ENCODE results near the gene RHCG. TPM values are rescaled to one million over a fixed set of nuclear protein-coding genes. Genes with fewer than 3 reads are reported as not detected.

RHCG gene
- total RNA-seq, 4 donors from 2014 or later = 2,342 to 7,076 (median 3,336) TPM

- H3K27me3 ChIP-seq = peaks cover 0 to 100% (median 0%) of the 10 kb centered on the region in 4 donors
- H3K36me3 ChIP-seq = no peaks in the 10 kb centered on the region
- no peaks in the 10 kb centered on the region for H3K4me1 ChIP-seq
- DNase-seq = no peak
- H3K27ac ChIP-seq = no peak overlapping the region
- H3K9me3 ChIP-seq = no peaks in the 10 kb centered on the region
- WGBS, 2 donors = 18 to 58% methylated on average over 2 to 3 of the region's 3 CpGs
- H3K4me3 ChIP-seq = no peak overlapping the region
- intact Hi-C loops (cut with DNase I) = no loop called here
- TF ChIP-seq, protein P1, sequence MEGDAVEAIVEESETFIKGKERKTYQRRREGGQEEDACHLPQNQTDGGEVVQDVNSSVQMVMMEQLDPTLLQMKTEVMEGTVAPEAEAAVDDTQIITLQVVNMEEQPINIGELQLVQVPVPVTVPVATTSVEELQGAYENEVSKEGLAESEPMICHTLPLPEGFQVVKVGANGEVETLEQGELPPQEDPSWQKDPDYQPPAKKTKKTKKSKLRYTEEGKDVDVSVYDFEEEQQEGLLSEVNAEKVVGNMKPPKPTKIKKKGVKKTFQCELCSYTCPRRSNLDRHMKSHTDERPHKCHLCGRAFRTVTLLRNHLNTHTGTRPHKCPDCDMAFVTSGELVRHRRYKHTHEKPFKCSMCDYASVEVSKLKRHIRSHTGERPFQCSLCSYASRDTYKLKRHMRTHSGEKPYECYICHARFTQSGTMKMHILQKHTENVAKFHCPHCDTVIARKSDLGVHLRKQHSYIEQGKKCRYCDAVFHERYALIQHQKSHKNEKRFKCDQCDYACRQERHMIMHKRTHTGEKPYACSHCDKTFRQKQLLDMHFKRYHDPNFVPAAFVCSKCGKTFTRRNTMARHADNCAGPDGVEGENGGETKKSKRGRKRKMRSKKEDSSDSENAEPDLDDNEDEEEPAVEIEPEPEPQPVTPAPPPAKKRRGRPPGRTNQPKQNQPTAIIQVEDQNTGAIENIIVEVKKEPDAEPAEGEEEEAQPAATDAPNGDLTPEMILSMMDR (IDR thresholded peaks at IDR 0.05) = no peak
- no peak for TF ChIP-seq POLR2A (IDR thresholded peaks at IDR 0.05)
Measured at GRCh38 chr15:89441295-89441812, 55.0 kb downstream of the RHCG start.

GRCh38 chr15:89439764-89440163, 56.6 kb downstream of the RHCG start:
- Histone ChIP-seq H3K9me3 (no peaks in the 10 kb centered on the region), H3K4me3 (no peak overlapping the region), H3K27me3 (peaks cover 0 to 100% (median 0%) of the 10 kb centered on the region in 4 donors), H3K4me1 (no peaks in the 10 kb centered on the region), H3K36me3 (no peaks in the 10 kb centered on the region), H3K27ac (no peak overlapping the region)
- 73 to 76% methylated on average over 6 to 9 of the region's 9 CpGs for WGBS, 2 donors
- intact Hi-C loops (cut with DNase I) = loop anchor here (10.0 kb wide), 1 partner anchor 235 kb away; no protein-coding TSS in a partner anchor
- no peak for TF ChIP-seq POLR2A (IDR thresholded peaks at IDR 0.05)
- TF ChIP-seq, protein P1 (IDR thresholded peaks at IDR 0.05) = no peak
- DNase-seq = no peak

GRCh38 chr15:89436560-89437311, 59.6 kb downstream of the RHCG start:
- no peak for DNase-seq
- Histone ChIP-seq H3K9me3 (no peaks in the 10 kb centered on the region), H3K4me3 (no peak overlapping the region), H3K4me1 (no peaks in the 10 kb centered on the region), H3K27me3 (peaks cover 0 to 99% (median 0%) of the 10 kb centered on the region in 4 donors), H3K27ac (no peak overlapping the region), H3K36me3 (no peaks in the 10 kb centered on the region)
- TF ChIP-seq, protein P1 (IDR thresholded peaks at IDR 0.05) = no peak
- no peak for TF ChIP-seq POLR2A (IDR thresholded peaks at IDR 0.05)
- WGBS, 2 donors = 34 to 39% methylated on average over 4 to 7 of the region's 7 CpGs
- intact Hi-C loops (cut with DNase I) = loop anchor here (10.0 kb wide), 1 partner anchor 232 kb away; no protein-coding TSS in a partner anchor

DNA sequence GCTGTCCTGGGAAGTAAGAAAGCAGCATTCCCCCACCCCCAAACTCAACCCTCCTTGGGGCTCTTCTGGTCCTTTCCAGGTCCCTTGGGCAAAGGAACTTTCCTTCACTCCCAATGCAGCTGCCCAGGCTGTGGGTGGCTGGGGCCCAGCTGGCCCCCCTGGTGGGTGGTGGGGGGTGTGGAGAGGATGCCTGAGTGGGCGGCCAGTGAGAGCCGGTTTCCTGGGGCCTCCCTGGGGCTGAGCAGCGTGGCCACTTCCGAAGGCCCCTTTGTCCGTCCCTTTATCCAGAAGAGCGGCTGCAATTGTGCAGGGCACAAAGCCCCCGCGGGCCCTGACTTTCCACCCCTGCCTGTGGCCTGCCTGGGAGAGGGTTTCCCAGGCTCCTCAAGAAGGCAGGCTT, 61.0 kb downstream of the RHCG start:
- no peak for DNase-seq
- Histone ChIP-seq H3K27me3 (peaks cover 0 to 95% (median 0%) of the 10 kb centered on the region in 4 donors), H3K4me1 (peaks cover 0 to 9% (median 2%) of the 10 kb centered on the region in 3 donors), H3K9me3 (no peaks in the 10 kb centered on the region), H3K27ac (no peak overlapping the region), H3K36me3 (no peaks in the 10 kb centered on the region), H3K4me3 (no peak overlapping the region)
- 95% methylated on average over 3 of the region's 8 CpGs; no CpG with 5 or more reads in 1 of the 2 donors for WGBS, 2 donors
- intact Hi-C loops (cut with DNase I) = loop anchor here (10.0 kb wide), 1 partner anchor 231 kb away; no protein-coding TSS in a partner anchor
- no peak for TF ChIP-seq POLR2A (IDR thresholded peaks at IDR 0.05)
- TF ChIP-seq, protein P1 (IDR thresholded peaks at IDR 0.05) = no peak

DNA sequence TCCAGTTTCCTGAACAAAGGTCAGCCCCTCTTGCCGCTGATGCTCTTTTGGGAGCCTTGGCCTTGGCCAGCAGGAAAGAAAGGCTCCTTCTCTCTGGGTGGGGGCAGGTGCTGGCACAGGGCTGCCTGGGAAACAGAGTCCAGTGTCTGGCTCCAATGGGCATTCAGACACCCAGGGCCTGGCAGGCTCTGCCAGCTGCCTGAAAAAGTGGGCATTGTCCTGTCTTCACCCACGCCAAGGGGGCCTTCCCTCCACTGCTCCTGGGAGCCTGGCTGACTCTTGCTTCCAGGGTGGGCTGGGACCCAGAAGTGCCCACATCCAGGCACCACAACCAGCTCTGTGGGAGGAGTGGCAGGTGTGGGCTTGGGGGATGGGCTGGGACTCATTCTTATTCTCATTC, 62.7 kb downstream of the RHCG start:
- Histone ChIP-seq H3K4me3 (no peak overlapping the region), H3K27me3 (peaks cover 0 to 95% (median 0%) of the 10 kb centered on the region in 4 donors), H3K9me3 (no peaks in the 10 kb centered on the region), H3K36me3 (no peaks in the 10 kb centered on the region), H3K27ac (no peak overlapping the region), H3K4me1 (peaks cover 0 to 14% (median 7%) of the 10 kb centered on the region in 3 donors)
- no peak for DNase-seq
- intact Hi-C loops (cut with DNase I) = loop anchor here (10.0 kb wide), 1 partner anchor 229 kb away; no protein-coding TSS in a partner anchor
- 57 to 100% methylated on average over 1 of the region's 2 CpGs for WGBS, 2 donors
- TF ChIP-seq POLR2A (IDR thresholded peaks at IDR 0.05) = no peak
- TF ChIP-seq, protein P1 (IDR thresholded peaks at IDR 0.05) = no peak

Data from esophagus squamous epithelium (tissue), 5 donors.